ENCODE results near the gene DERA.

The DERA gene

DNA sequence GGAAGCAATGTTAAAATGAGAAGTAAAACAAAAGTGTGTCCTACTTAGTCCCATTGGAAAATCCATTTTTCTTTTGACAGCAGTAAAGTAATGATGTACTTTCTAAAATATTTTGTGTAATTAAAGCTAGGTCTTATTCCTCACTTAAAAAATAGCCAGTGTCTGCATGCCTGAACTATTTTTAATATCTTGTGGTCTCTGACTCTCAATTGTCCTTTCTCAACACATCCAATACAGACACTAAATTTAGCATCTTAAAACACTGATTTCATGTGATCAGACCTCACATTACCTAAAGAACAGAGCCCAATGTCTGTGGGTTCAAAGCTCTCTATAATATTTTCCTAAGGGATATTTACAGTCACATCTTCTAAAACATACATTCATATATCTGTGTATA lies 108.0 kb downstream of the DERA start:
- TF ChIP-seq, protein P1, sequence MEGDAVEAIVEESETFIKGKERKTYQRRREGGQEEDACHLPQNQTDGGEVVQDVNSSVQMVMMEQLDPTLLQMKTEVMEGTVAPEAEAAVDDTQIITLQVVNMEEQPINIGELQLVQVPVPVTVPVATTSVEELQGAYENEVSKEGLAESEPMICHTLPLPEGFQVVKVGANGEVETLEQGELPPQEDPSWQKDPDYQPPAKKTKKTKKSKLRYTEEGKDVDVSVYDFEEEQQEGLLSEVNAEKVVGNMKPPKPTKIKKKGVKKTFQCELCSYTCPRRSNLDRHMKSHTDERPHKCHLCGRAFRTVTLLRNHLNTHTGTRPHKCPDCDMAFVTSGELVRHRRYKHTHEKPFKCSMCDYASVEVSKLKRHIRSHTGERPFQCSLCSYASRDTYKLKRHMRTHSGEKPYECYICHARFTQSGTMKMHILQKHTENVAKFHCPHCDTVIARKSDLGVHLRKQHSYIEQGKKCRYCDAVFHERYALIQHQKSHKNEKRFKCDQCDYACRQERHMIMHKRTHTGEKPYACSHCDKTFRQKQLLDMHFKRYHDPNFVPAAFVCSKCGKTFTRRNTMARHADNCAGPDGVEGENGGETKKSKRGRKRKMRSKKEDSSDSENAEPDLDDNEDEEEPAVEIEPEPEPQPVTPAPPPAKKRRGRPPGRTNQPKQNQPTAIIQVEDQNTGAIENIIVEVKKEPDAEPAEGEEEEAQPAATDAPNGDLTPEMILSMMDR (conservative IDR thresholded peaks at IDR 0.05; ENCODE audit: low read depth, low read length) = no peak
- Histone ChIP-seq H4K20me1 (ENCODE audit: insufficient read depth) (no peaks in the 10 kb centered on the region), H3K36me3 (ENCODE audit: insufficient read depth) (no peaks in the 10 kb centered on the region), H3K4me3 (IDR thresholded peaks at IDR 0.05; ENCODE audit: insufficient read depth, low read depth, low read length) (no peak overlapping the region), H2AFZ (ENCODE audit: low read depth) (no peak overlapping the region), H3K9ac (no peak overlapping the region), H3K27me3 (ENCODE audit: insufficient read depth, low read depth) (no peaks in the 10 kb centered on the region), H3K27ac (no peak overlapping the region), H3K79me2 (ENCODE audit: insufficient read depth, low read depth) (no peaks in the 10 kb centered on the region), H3K4me1 (ENCODE audit: low read depth, poor library complexity, severe bottlenecking) (no peaks in the 10 kb centered on the region), H3K4me2 (no peak overlapping the region)

DNA sequence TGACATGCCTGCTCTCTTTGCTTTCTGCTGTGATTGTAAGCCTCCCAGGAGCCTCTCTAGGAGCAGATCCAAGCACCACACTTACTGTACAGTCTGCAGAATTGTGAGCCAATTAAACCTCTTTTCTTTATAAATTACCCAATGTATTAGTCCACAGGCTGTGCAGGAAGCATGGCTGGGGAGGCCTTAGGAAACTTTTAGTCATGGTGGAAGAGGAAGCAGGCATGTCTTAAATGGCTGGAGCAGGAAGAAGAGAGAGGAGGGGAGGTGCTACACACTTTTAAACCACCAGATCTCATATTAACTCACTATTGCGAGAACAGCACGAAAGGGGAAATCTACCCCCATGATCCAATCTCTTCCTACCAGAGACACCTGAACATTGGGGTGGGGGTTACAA lies 108.9 kb downstream of the DERA start:
- TF ChIP-seq, protein P1 (conservative IDR thresholded peaks at IDR 0.05; ENCODE audit: low read depth, low read length) = no peak
- H3K36me3 ChIP-seq (ENCODE audit: insufficient read depth) = no peaks in the 10 kb centered on the region
- H3K4me3 ChIP-seq (IDR thresholded peaks at IDR 0.05; ENCODE audit: insufficient read depth, low read depth, low read length) = no peak overlapping the region
- H4K20me1 ChIP-seq (ENCODE audit: insufficient read depth) = no peaks in the 10 kb centered on the region
- no peak overlapping the region for H2AFZ ChIP-seq (ENCODE audit: low read depth)
- H3K4me2 ChIP-seq = no peak overlapping the region
- no peak overlapping the region for H3K9ac ChIP-seq
- H3K4me1 ChIP-seq (ENCODE audit: low read depth, poor library complexity, severe bottlenecking) = no peaks in the 10 kb centered on the region
- no peak overlapping the region for H3K27ac ChIP-seq
- H3K79me2 ChIP-seq (ENCODE audit: insufficient read depth, low read depth) = no peaks in the 10 kb centered on the region
- H3K27me3 ChIP-seq (ENCODE audit: insufficient read depth, low read depth) = no peaks in the 10 kb centered on the region

DNA sequence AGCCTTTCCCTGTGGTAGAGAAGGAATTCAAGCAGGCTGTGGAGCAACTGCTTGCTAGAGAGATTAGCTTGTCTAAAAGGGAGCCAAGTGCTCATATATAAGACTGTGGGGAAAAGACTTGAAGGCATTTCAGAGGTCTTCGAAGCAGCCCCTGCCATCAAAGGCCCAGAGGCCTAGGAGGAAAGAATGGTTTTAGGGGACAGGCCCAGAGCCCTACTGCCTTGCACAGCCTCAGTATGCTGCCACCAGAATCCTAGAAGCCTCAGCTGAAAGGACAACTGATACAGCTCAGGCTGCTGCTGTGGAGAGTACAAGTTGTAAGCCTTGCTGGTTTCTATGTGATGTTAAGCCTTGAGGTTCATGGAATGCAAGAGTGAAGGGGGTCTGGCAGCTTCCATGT lies 109.9 kb downstream of the DERA start:
- no peaks in the 10 kb centered on the region for H3K79me2 ChIP-seq (ENCODE audit: insufficient read depth, low read depth)
- H3K4me3 ChIP-seq (IDR thresholded peaks at IDR 0.05; ENCODE audit: insufficient read depth, low read depth, low read length) = no peak overlapping the region
- H3K4me1 ChIP-seq (ENCODE audit: low read depth, poor library complexity, severe bottlenecking) = no peaks in the 10 kb centered on the region
- H2AFZ ChIP-seq (ENCODE audit: low read depth) = no peak overlapping the region
- H3K4me2 ChIP-seq = no peak overlapping the region
- H3K36me3 ChIP-seq (ENCODE audit: insufficient read depth) = no peaks in the 10 kb centered on the region
- H4K20me1 ChIP-seq (ENCODE audit: insufficient read depth) = no peaks in the 10 kb centered on the region
- H3K27ac ChIP-seq = no peak overlapping the region
- H3K9ac ChIP-seq = no peak overlapping the region
- TF ChIP-seq, protein P1 (conservative IDR thresholded peaks at IDR 0.05; ENCODE audit: low read depth, low read length) = no peak
- no peaks in the 10 kb centered on the region for H3K27me3 ChIP-seq (ENCODE audit: insufficient read depth, low read depth)

DNA sequence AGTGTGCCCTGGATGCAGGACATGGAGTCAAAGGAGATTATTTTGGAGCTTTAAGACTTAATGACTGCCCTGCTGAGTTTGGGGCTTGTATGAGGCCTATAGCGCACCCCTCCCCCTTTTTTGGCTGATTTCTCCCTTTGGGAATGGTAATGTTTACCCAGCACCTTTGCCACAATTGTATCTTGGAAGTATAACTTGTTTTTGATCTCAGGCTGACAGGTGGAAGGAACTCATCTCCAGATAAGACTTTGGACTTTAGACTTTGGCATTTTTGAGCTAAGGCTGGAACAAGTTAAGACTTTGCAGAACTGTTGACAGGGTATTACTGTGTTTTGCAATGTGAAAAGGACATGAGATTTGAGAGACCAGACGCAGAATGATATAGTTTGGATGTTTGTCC lies 110.5 kb downstream of the DERA start:
- Histone ChIP-seq H3K79me2 (ENCODE audit: insufficient read depth, low read depth) (no peaks in the 10 kb centered on the region), H3K36me3 (ENCODE audit: insufficient read depth) (no peaks in the 10 kb centered on the region), H3K27me3 (ENCODE audit: insufficient read depth, low read depth) (no peaks in the 10 kb centered on the region), H3K4me1 (ENCODE audit: low read depth, poor library complexity, severe bottlenecking) (no peaks in the 10 kb centered on the region), H3K27ac (no peak overlapping the region), H2AFZ (ENCODE audit: low read depth) (no peak overlapping the region), H3K9ac (no peak overlapping the region), H3K4me2 (no peak overlapping the region), H4K20me1 (ENCODE audit: insufficient read depth) (no peaks in the 10 kb centered on the region), H3K4me3 (IDR thresholded peaks at IDR 0.05; ENCODE audit: insufficient read depth, low read depth, low read length) (no peak overlapping the region)
- TF ChIP-seq, protein P1 (conservative IDR thresholded peaks at IDR 0.05; ENCODE audit: low read depth, low read length) = no peak

DNA sequence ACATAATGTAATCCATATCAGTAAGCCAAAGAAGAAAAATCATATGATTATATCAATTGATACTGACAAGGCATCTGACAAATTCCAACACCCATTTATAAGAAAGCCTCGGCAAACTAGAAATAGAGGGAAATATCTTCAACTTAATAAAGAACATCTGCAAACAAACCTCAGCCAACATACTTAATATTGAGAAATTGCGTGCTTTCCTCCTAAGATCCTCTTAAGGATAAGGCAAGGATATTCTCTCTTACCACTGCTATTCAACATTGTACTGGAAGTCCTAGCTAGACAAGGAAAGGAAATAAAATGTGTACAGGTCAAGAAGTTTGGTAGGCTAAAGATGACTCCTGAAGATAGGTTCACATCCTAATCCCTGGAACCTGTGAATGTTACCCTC lies 115.9 kb downstream of the DERA start:
- H3K9ac ChIP-seq = no peak overlapping the region

More for the DNA sequence above, 115.9 kb downstream of the DERA start:
- no peak overlapping the region for H3K27ac ChIP-seq
- H3K4me3 ChIP-seq (IDR thresholded peaks at IDR 0.05; ENCODE audit: insufficient read depth, low read depth, low read length) = no peak overlapping the region
- H3K27me3 ChIP-seq (ENCODE audit: insufficient read depth, low read depth) = no peaks in the 10 kb centered on the region
- no peaks in the 10 kb centered on the region for H3K36me3 ChIP-seq (ENCODE audit: insufficient read depth)
- no peak overlapping the region for H3K4me2 ChIP-seq
- no peaks in the 10 kb centered on the region for H4K20me1 ChIP-seq (ENCODE audit: insufficient read depth)
- no peaks in the 10 kb centered on the region for H3K79me2 ChIP-seq (ENCODE audit: insufficient read depth, low read depth)
- no peak overlapping the region for H2AFZ ChIP-seq (ENCODE audit: low read depth)
- TF ChIP-seq, protein P1 (conservative IDR thresholded peaks at IDR 0.05; ENCODE audit: low read depth, low read length) = no peak
- H3K4me1 ChIP-seq (ENCODE audit: low read depth, poor library complexity, severe bottlenecking) = no peaks in the 10 kb centered on the region

All from KMS-11 (cell line).